COLO829 (cell line): ENCODE data around the gene TOX2.

Source experiments
- DNase-seq: peaks from one replicate; pipeline ENCODE4 v3.0.0; 2012; ENCODE audit warnings: low spot score

The TOX2 gene

GRCh38 chr20:44056010-44056698 lies 141.5 kb downstream of the TOX2 start:
- DNase-seq = no peak

GRCh38 chr20:44057698-44058675 lies 143.3 kb downstream of the TOX2 start:
- no peak for DNase-seq

GRCh38 chr20:44064501-44065400 lies 150.1 kb downstream of the TOX2 start:
- no peak for DNase-seq

GRCh38 chr20:44065401-44066340 lies 151.0 kb downstream of the TOX2 start:
- no peak for DNase-seq

GRCh38 chr20:44066645-44067606 lies 152.3 kb downstream of the TOX2 start:
- no peak for DNase-seq

- no peak for DNase-seq
Measured at GRCh38 chr20:44067650-44068081, 153.0 kb downstream of the TOX2 start.

GRCh38 chr20:44068316-44069201 lies 153.9 kb downstream of the TOX2 start:
- no peak for DNase-seq

GRCh38 chr20:44069203-44070011 lies 154.8 kb downstream of the TOX2 start:
- DNase-seq = no peak

GRCh38 chr20:44070139-44070900 lies 155.7 kb downstream of the TOX2 start:
- no peak for DNase-seq

- DNase-seq = no peak
Measured at GRCh38 chr20:44071057-44071456, 156.4 kb downstream of the TOX2 start.

GRCh38 chr20:44071526-44072111 lies 157.0 kb downstream of the TOX2 start:
- no peak for DNase-seq

- DNase-seq = no peak
Measured at GRCh38 chr20:44072384-44072783, 157.7 kb downstream of the TOX2 start.

GRCh38 chr20:44073011-44073674 lies 158.5 kb downstream of the TOX2 start:
- DNase-seq = no peak

GRCh38 chr20:44073675-44074071 lies 159.0 kb downstream of the TOX2 start:
- DNase-seq = no peak

GRCh38 chr20:44074252-44075151 lies 159.8 kb downstream of the TOX2 start:
- no peak for DNase-seq
